Panc1 (cell line): ENCODE results near the gene MAP7. TPM values are rescaled to one million over a fixed set of nuclear protein-coding genes. Genes with fewer than 3 reads are reported as not detected.

Experiments used
- ATAC-seq: fragments of 200-7000 bp; cut with Tn5 transposase; 2 replicates; pipeline ENCODE4 v1.9.1; 2020; ENCODE audit warnings: mild to moderate bottlenecking, moderate library complexity
- Bru-seq: library from RNA; stranded (reverse); fragments of 400-500 nt; gene quantifications from one replicate; lab custom pipeline; 2021; lab: Mats Ljungman, UMichigan
- BruChase-seq, 2 experiments: library from RNA; stranded (reverse); fragments of 400-500 nt; gene quantifications; one replicate each; lab custom pipeline; 2021; lab: Mats Ljungman, UMichigan
- BruUV-seq: library from RNA; stranded (reverse); fragments of 400-500 nt; replicated peaks from 2 replicates; lab custom pipeline; 2021; lab: Mats Ljungman, UMichigan
- CTCF ChIA-PET: fragments of 300-600 bp; sonication (Branson Sonifier 250); formaldehyde crosslinking; loops from one replicate; lab custom pipeline; 2022; ENCODE audit warnings: antibody characterized with exemption; lab: Charles Lee
- POLR2A ChIA-PET: fragments of 300-600 bp; sonication (Branson Sonifier 250); formaldehyde crosslinking; loops from one replicate; lab custom pipeline; 2022; ENCODE audit warnings: antibody characterized with exemption; lab: Charles Lee
- DNase-seq: peaks from one replicate; pipeline ENCODE4 v3.0.0-alpha.2; 2010; ENCODE audit warnings: low read depth, low spot score
- H3K27ac ChIP-seq: 2 replicates; pipeline ENCODE4 v1.5.1; 2011; ENCODE audit warnings: mild to moderate bottlenecking, low read length, inconsistent platforms
- H3K27me3 ChIP-seq: fragments of 200-500 bp; sonication (Bioruptor generic); 2 replicates; pipeline ENCODE4 v1.6.0; 2014; ENCODE audit warnings: low read length, inconsistent platforms; ENCODE audit not compliant: control insufficient read depth, insufficient read depth
- H3K36me3 ChIP-seq: fragments of 200-500 bp; sonication (Bioruptor generic); 2 replicates; pipeline ENCODE4 v1.5.1; 2014; ENCODE audit warnings: inconsistent platforms, mild to moderate bottlenecking, low read length, moderate library complexity; ENCODE audit not compliant: control insufficient read depth, insufficient read depth
- H3K4me1 ChIP-seq: 2 replicates; pipeline ENCODE4 v1.5.1; 2011; ENCODE audit warnings: inconsistent platforms, mild to moderate bottlenecking, low read length, moderate library complexity; ENCODE audit not compliant: control insufficient read depth, insufficient read depth
- H3K4me3 ChIP-seq, 2 experiments: 2 replicates each; pipeline ENCODE4 v1.5.1; 2011 to 2012; ENCODE audit warnings: low read depth in 2 of 2, low read length in 2 of 2, mild to moderate bottlenecking in 2 of 2, inconsistent platforms in 1 of 2, moderate library complexity in 1 of 2
- H3K9me3 ChIP-seq: fragments of 200-500 bp; sonication (Bioruptor generic); 2 replicates; pipeline ENCODE4 v1.5.1; 2014; ENCODE audit warnings: low read depth, mild to moderate bottlenecking, inconsistent platforms, low read length, moderate library complexity; ENCODE audit not compliant: control insufficient read depth, insufficient read depth
- CTCF ChIP-seq: fragments of 450-650 bp; IDR thresholded peaks from 2 replicates; pipeline ENCODE4 v1.5.1; 2017; ENCODE audit warnings: mild to moderate bottlenecking
- POLR2AphosphoS5 ChIP-seq: IDR thresholded peaks from 2 replicates; pipeline ENCODE4 v1.6.1; 2012; ENCODE audit warnings: mild to moderate bottlenecking, low read depth, low read length, moderate library complexity
- REST ChIP-seq, 2 experiments: IDR thresholded peaks; 2 replicates each; pipeline ENCODE4 v1.6.1; 2011 to 2012; ENCODE audit warnings: low read depth in 2 of 2, control low read depth in 1 of 2, low read length in 1 of 2, mild to moderate bottlenecking in 1 of 2, moderate library complexity in 1 of 2; ENCODE audit not compliant: insufficient read depth in 1 of 2
- SIN3A ChIP-seq: IDR thresholded peaks from 2 replicates; pipeline ENCODE4 v1.6.1; 2012; ENCODE audit warnings: low read depth, mild to moderate bottlenecking, low read length, moderate library complexity, borderline replicate concordance; ENCODE audit not compliant: insufficient read depth
- TCF7L2 ChIP-seq: IDR thresholded peaks from 2 replicates; pipeline ENCODE4 v1.6.1; 2011; ENCODE audit warnings: mild to moderate bottlenecking, low read depth, low read length, inconsistent platforms
- in situ Hi-C: cut with HindIII; loops from 2 replicates; pipeline ENCODE4 v1.10.0; 2016; ENCODE audit warnings: low sequenced_read_pairs, low pct_unique_long_range_greater_than_20kb
- intact Hi-C: fragments of 100-400 bp; cut with micrococcal nuclease; formaldehyde crosslinking; loops from one replicate; pipeline ENCODE4 v1.10.0; 2022; ENCODE audit not compliant: unreplicated experiment
- long read RNA-seq: library from polyadenylated mRNA; unstranded; transcript quantifications from one replicate; pipeline ENCODE4 v2.0.0, GENCODE V29; 2021; ENCODE audit not compliant: unreplicated experiment
- polyA plus RNA-seq: library from polyadenylated mRNA; unstranded; fragments of >200 nt; gene quantifications from one replicate; pipeline ENCODE4 v1.2.1, GENCODE V29; 2012; ENCODE audit warnings: missing spikeins; ENCODE audit not compliant: insufficient read length
- total RNA-seq: library from RNA; stranded (reverse); gene quantifications from one replicate; pipeline ENCODE4 v1.2.1, GENCODE V29; 2021; ENCODE audit not compliant: unreplicated experiment

The MAP7 gene
- total RNA-seq = 1.8 TPM
- 1.2 TPM for polyA plus RNA-seq
- percentile 36 among the genes with signal in this experiment for Bru-seq, nascent RNA
- BruChase-seq, experiment 1, labeled RNA remaining after a 2-hour chase = percentile 35 among the genes with signal in this experiment
- percentile 35 among the genes with signal in this experiment for BruChase-seq, experiment 2, labeled RNA remaining after a 6-hour chase
- long read RNA-seq, full-length matches to known transcripts = 7 of 9 reads
- long read RNA-seq, partial matches to known transcripts = 1 of 9 reads
- long read RNA-seq, other reads (novel, unspliced or antisense) = 1 of 9 reads

GRCh38 chr6:136550330-136551071 lies at the start of gene MAP7:
TSS of gene MAP7 (minus strand) at chr6:136550422. CDS start at chr6:136550408, 14 bp downstream.
- DNase-seq (no peak), ATAC-seq (peak; percentile 92)
- peak within 1 kb of the TSS; percentile 55 to 58 for H3K4me3 ChIP-seq
- no peak for TF ChIP-seq POLR2AphosphoS5
- peak; percentile 99 for TF ChIP-seq CTCF
- ChIA-PET CTCF (interaction anchor here (0.5 to 0.8 kb wide), 4 partner anchors 161 to 242 kb away, joined by 3 to 5 read pairs (median 3); partner anchors contain the start of gene MAP3K5), POLR2A (interaction anchor here (0.6 kb wide), 1 partner anchor 269 kb away, joined by 3 read pairs; no protein-coding TSS in a partner anchor)
- intact Hi-C loops (loop anchor here (5.0 kb wide), 1 partner anchor 208 kb away; no protein-coding TSS in a partner anchor), in situ Hi-C loops (no loop called here)
- no peaks in the 10 kb centered on the region; the same call in 1 of the 2 replicates for H3K36me3 ChIP-seq
- no TSS peak for BruUV-seq
- H3K9me3 ChIP-seq = no peaks in the 10 kb centered on the region
- peaks cover 5% of the 10 kb centered on the region; the same call in 1 of the 2 replicates for H3K4me1 ChIP-seq
- H3K27me3 ChIP-seq = peaks cover 14% of the 10 kb centered on the region
- no peak within 1 kb of the TSS for H3K27ac ChIP-seq

DNA sequence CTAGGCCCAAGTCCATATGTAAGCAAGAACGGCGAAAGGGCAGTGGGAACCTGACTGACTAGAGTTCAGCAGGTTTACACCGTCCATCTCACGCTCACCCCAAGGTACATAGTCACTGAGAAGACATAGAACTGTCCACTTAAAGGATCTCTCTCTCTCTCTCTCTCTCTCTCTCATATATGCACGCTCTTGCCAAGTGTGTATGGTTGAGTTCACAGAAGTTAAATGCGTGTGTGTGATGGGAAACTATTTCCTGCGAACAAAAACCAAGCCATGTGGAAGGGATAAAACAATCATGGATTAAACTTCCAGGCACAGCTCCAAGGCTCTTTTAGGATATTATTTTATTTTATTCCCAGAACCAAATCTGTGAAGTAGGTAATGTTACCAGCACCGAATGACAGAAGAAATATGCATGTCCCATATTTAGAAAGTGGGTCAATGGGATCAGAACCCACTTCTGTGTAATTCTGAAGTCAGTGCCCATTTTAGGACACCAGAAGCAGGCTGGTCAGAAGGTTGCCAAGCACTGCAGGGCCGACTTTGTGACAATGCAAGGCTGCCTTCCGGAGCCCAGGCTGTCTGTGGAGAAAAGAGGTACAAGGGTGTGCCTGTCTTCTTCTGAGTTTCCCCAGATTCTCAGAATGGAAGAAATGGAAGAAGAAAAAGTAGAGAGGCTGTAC lies 49.2 kb upstream of the MAP7 start:
- ATAC-seq = no peak
- H3K4me3 ChIP-seq = no peak overlapping the region
- POLR2A ChIA-PET = no interaction called here
- no peaks in the 10 kb centered on the region for H3K4me1 ChIP-seq
- CTCF ChIA-PET = no interaction called here
- no peak for DNase-seq
- intact Hi-C loops = no loop called here
- H3K9me3 ChIP-seq = no peaks in the 10 kb centered on the region
- BruUV-seq = no TSS peak
- H3K27ac ChIP-seq = no peak overlapping the region
- no peaks in the 10 kb centered on the region for H3K36me3 ChIP-seq
- in situ Hi-C loops = no loop called here
- no peaks in the 10 kb centered on the region for H3K27me3 ChIP-seq
- TF ChIP-seq TCF7L2 (no peak), SIN3A (no peak), CTCF (no peak), REST (IDR thresholded peaks at IDR 0.05; ENCODE audit: insufficient read depth in 1 of 2, low read depth in 2 of 2, low read length in 1 of 2) (no peak), POLR2AphosphoS5 (no peak)
